Measurements from ENCODE around the gene KIF1C. TPM values are rescaled to one million over a fixed set of nuclear protein-coding genes. Genes with fewer than 3 reads are reported as not detected.

The KIF1C gene
- total and polyA plus RNA-seq, 9 of the 15 experiments (the other 6 are each of a cell fraction or from before 2014, with no cell fraction given), result 0.38 to 68.4 (median 25.1) TPM

- TF ChIP-seq ZBTB11 (CRISPR knock-in tag; IDR thresholded peaks at IDR 0.05) (peak; percentile 59 to 95 (median 88); a peak in 4 of 6 replicates), CC2D1A (IDR thresholded peaks at IDR 0.05) (0 out of 2 replicates have a peak, but pooled peaks have one; percentile 16), ZNF75A (CRISPR knock-in tag; IDR thresholded peaks at IDR 0.05) (no peak), NR2C1 (IDR thresholded peaks at IDR 0.05) (no peak), NR2C1 (tag; IDR thresholded peaks at IDR 0.05) (no peak), POLR2AphosphoS5 (IDR thresholded peaks at IDR 0.05; ENCODE audit: control insufficient read depth, insufficient read depth, low read depth, low read length) (peak; percentile 44), TAF1 (IDR thresholded peaks at IDR 0.05; ENCODE audit: control insufficient read depth, extremely low read depth, insufficient read depth, low read length, severe bottlenecking) (peak; percentile 84), PML (IDR thresholded peaks at IDR 0.05; ENCODE audit: low read length) (0 out of 2 replicates have a peak, but pooled peaks have one; percentile 43), ZC3H4 (CRISPR knock-in tag; IDR thresholded peaks at IDR 0.05; ENCODE audit: borderline replicate concordance) (no peak), MLLT1 (IDR thresholded peaks at IDR 0.05) (peak; percentile 14 to 37; a peak in 2 of 4 replicates), PTTG1 (tag; IDR thresholded peaks at IDR 0.05; ENCODE audit: low read depth) (no peak), ZNF592 (IDR thresholded peaks at IDR 0.05) (no peak), PRDM10 (IDR thresholded peaks at IDR 0.05; ENCODE audit: partially characterized antibody) (peak; percentile 96)
These were observed 49.4 kb upstream of the KIF1C start, which contains the start of gene PFN1 (continued) for GRCh38 chr17:4948166-4948930.

All from K562 (cell line).